Measurements from ENCODE around the gene PDSS2. TPM values are rescaled to one million over a fixed set of nuclear protein-coding genes. Genes with fewer than 3 reads are reported as not detected.

The PDSS2 gene
- total and polyA plus RNA-seq, 8 donors: 2.7 to 10.1 (median 6.2) TPM

DNA sequence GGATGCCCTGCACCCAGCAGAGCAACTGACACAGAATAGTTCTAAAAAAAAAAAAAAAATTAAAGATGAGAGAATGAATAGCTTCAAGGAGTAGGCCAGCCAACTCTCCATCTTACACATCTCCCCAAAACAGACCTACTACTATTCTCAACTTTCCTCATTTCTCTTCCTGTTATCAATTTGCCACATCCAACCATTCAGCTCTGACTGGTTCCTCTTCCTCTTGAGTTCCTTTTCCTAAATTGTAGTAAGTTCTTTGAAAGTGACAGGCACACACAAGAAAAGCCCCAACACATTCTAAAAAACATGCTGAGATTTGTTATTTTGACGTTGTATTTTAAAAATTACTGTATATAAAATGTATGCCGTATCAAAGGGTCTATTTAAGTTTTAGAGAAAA lies 117.2 kb downstream of the PDSS2 start:
- Histone ChIP-seq H3K27ac (no peak overlapping the region), H3K9me3 (no peaks in the 10 kb centered on the region), H3K4me3 (no peak overlapping the region), H3K36me3 (no peaks in the 10 kb centered on the region), H3K4me1 (no peaks in the 10 kb centered on the region), H3K27me3 (no peaks in the 10 kb centered on the region)
- WGBS, 2 donors: 90 to 93% methylated on average over 2 of the region's 2 CpGs
- FAIRE-seq (no peak), DNase-seq (no peak), ATAC-seq (no peak)
- TF ChIP-seq, protein P1, sequence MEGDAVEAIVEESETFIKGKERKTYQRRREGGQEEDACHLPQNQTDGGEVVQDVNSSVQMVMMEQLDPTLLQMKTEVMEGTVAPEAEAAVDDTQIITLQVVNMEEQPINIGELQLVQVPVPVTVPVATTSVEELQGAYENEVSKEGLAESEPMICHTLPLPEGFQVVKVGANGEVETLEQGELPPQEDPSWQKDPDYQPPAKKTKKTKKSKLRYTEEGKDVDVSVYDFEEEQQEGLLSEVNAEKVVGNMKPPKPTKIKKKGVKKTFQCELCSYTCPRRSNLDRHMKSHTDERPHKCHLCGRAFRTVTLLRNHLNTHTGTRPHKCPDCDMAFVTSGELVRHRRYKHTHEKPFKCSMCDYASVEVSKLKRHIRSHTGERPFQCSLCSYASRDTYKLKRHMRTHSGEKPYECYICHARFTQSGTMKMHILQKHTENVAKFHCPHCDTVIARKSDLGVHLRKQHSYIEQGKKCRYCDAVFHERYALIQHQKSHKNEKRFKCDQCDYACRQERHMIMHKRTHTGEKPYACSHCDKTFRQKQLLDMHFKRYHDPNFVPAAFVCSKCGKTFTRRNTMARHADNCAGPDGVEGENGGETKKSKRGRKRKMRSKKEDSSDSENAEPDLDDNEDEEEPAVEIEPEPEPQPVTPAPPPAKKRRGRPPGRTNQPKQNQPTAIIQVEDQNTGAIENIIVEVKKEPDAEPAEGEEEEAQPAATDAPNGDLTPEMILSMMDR (IDR thresholded peaks at IDR 0.05): no peak
- intact Hi-C loops (cut with DNase I): no loop called here

DNA sequence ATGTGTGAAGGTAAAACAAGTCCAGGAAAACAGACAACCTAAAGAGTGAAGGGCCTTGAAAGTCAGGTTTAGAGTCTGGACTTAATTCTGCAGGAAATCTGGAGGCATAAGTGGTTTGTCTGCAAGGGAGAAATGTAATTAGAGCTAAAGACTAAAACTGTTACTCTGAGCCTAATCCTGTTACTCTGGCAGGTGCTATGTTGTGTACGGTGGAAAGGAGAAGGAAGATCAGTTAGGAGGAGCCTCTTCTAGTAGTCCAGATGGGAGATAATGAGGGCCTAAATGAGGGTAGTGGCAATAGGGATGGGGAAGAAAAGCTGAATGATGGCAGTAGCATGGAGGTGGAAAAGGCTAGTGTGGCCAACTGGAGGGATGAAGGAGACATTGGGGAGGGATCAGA lies 118.5 kb downstream of the PDSS2 start:
- Histone ChIP-seq H3K4me1 (no peaks in the 10 kb centered on the region), H3K27ac (no peak overlapping the region), H3K27me3 (no peaks in the 10 kb centered on the region), H3K36me3 (no peaks in the 10 kb centered on the region), H3K4me3 (no peak overlapping the region), H3K9me3 (no peaks in the 10 kb centered on the region)
- WGBS, 2 donors: 96 to 97% methylated on average over 1 of the region's 1 CpG
- TF ChIP-seq, protein P1 (IDR thresholded peaks at IDR 0.05): no peak
- intact Hi-C loops (cut with DNase I): no loop called here
- ATAC-seq: no peak
- no peak for DNase-seq
- FAIRE-seq: no peak

DNA sequence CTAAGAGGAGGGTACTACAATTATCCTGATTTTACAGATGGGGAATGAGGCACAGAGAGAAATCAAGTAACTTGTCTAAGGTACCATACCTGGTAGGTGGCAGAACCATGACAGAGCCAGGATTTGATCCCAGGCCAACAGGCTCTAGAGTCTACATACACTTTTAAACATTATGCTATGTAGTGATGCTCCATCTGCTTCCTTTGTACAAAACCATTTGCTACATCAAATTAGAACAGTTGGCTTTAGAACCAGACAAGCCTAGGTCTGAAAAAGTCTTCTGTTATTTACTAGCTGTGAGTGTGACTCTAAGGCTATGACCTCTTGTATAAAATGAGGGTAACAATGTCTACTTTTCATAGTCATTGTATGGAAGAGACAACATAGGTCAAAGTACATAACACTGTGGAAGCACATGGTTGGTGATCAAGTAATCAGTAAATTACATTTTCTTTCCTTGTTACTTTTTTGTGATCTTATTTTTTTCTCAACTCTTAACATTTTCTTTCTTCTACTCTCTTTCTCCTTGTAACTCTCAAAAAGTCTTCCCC lies 122.1 kb downstream of the PDSS2 start:
- no peak overlapping the region for H3K27ac ChIP-seq
- H3K36me3 ChIP-seq: no peaks in the 10 kb centered on the region
- no peaks in the 10 kb centered on the region for H3K9me3 ChIP-seq
- H3K4me1 ChIP-seq: no peaks in the 10 kb centered on the region
- H3K4me3 ChIP-seq: no peak overlapping the region
- TF ChIP-seq, protein P1 (IDR thresholded peaks at IDR 0.05): no peak
- no peak for FAIRE-seq
- intact Hi-C loops (cut with DNase I): no loop called here
- H3K27me3 ChIP-seq: no peaks in the 10 kb centered on the region
- ATAC-seq: no peak
- no peak for DNase-seq

DNA sequence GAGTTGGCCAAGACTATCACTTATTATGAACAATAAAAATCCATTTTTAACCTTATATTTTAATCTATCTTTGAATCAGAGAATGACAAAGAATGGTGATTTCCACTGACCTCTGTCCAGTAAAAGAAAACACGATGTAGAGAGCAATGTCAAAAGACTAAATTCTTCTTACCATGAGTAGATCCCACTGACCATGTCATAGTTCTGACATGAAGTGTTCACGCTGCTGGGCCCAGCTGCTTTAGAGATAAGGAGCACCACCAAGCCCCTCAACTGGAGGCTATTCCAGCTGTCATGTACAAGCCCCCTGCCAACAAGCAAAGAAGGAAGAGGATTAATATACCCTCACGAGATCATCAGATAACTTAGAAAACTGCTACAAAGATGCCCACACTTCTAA lies 125.3 kb downstream of the PDSS2 start:
- no peak for FAIRE-seq
- no peaks in the 10 kb centered on the region for H3K36me3 ChIP-seq
- WGBS, 2 donors: 86 to 92% methylated on average over 3 of the region's 3 CpGs

DNA sequence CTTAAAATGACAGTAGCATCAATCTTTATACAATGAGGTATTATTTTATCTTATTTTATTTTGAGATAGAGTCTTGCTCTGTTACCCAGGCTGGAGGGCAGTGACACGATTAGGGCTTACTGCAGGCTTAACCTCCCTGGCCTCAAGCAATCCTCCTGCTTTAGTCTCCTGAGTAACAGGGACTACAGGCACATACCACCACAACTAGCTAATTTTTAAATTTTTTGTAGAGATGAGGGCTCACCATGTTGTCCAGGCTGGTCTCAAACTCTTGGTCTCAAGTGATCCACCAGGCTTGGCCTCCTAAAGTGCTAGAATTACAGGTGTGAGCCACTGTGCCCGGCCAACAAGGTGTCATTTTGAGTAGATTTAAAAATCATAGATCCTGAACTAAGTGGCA lies 125.9 kb downstream of the PDSS2 start:
- intact Hi-C loops (cut with DNase I): no loop called here
- no peak overlapping the region for H3K27ac ChIP-seq
- no peaks in the 10 kb centered on the region for H3K27me3 ChIP-seq
- TF ChIP-seq, protein P1 (IDR thresholded peaks at IDR 0.05): no peak
- no peaks in the 10 kb centered on the region for H3K36me3 ChIP-seq
- no peak overlapping the region for H3K4me3 ChIP-seq
- FAIRE-seq (no peak), DNase-seq (no peak), ATAC-seq (no peak)
- peaks cover 0 to 5% (median 0%) of the 10 kb centered on the region in 3 donors for H3K4me1 ChIP-seq
- WGBS, 2 donors: 92 to 95% methylated on average over 2 of the region's 2 CpGs
- no peaks in the 10 kb centered on the region for H3K9me3 ChIP-seq

More for the DNA sequence above, 125.3 kb downstream of the PDSS2 start:
- Histone ChIP-seq H3K4me3 (no peak overlapping the region), H3K4me1 (peaks cover 0 to 5% (median 0%) of the 10 kb centered on the region in 3 donors), H3K27ac (no peak overlapping the region), H3K9me3 (no peaks in the 10 kb centered on the region), H3K27me3 (no peaks in the 10 kb centered on the region)
- intact Hi-C loops (cut with DNase I): no loop called here
- TF ChIP-seq, protein P1 (IDR thresholded peaks at IDR 0.05): no peak
- DNase-seq: no peak
- no peak for ATAC-seq
